OCI-LY7 (cell line): ENCODE results near the gene HS1BP3. TPM values are rescaled to one million over a fixed set of nuclear protein-coding genes. Genes with fewer than 3 reads are reported as not detected.

Experiments
- BruUV-seq: library from RNA; stranded (reverse); fragments of 400-500 nt; replicated peaks from 2 replicates; lab custom pipeline; 2021; lab: Mats Ljungman, UMichigan
- CTCF ChIA-PET: fragments of 300-600 bp; sonication (Branson Sonifier 250); formaldehyde crosslinking; loops from one replicate; lab custom pipeline; 2022; ENCODE audit warnings: antibody characterized with exemption; ENCODE audit not compliant: unreplicated experiment; lab: Charles Lee
- POLR2A ChIA-PET: fragments of 300-600 bp; sonication (Branson Sonifier 250); formaldehyde crosslinking; loops from one replicate; lab custom pipeline; 2022; ENCODE audit warnings: antibody characterized with exemption; lab: Charles Lee
- DNase-seq: peaks from one replicate; pipeline ENCODE4 v3.0.0-alpha.2; 2015; ENCODE audit warnings: low spot score
- H2AFZ ChIP-seq: fragments of 200-600 bp; sonication (generic), shearing (Covaris generic); 2 replicates; pipeline ENCODE4 v1.6.1; 2014; ENCODE audit warnings: mild to moderate bottlenecking, antibody characterized with exemption, low read length, moderate library complexity
- H3K27ac ChIP-seq: fragments of 200-600 bp; sonication (generic); 2 replicates; pipeline ENCODE4 v1.5.1; 2014; ENCODE audit warnings: mixed run types, low read depth, mild to moderate bottlenecking, moderate library complexity, low read length, inconsistent platforms; ENCODE audit not compliant: poor library complexity, severe bottlenecking
- H3K36me3 ChIP-seq: fragments of 200-600 bp; sonication (generic); 2 replicates; pipeline ENCODE4 v1.6.1; 2014; ENCODE audit warnings: mild to moderate bottlenecking, antibody characterized with exemption, low read length, moderate library complexity, mixed read lengths; ENCODE audit not compliant: insufficient read depth
- H3K4me1 ChIP-seq: fragments of 200-600 bp; sonication (generic); 2 replicates; pipeline ENCODE4 v1.5.1; 2014; ENCODE audit warnings: mild to moderate bottlenecking, low read length; ENCODE audit not compliant: insufficient read depth, poor library complexity, severe bottlenecking
- H3K4me2 ChIP-seq: fragments of 200-600 bp; sonication (generic); 2 replicates; pipeline ENCODE4 v1.6.1; 2014; ENCODE audit warnings: mild to moderate bottlenecking, low read length
- H3K4me3 ChIP-seq: fragments of 200-600 bp; sonication (generic); 2 replicates; pipeline ENCODE4 v1.5.1; 2014; ENCODE audit warnings: mild to moderate bottlenecking, low read depth, low read length; ENCODE audit not compliant: poor library complexity, severe bottlenecking
- H3K79me2 ChIP-seq: fragments of 200-600 bp; sonication (generic); 2 replicates; pipeline ENCODE4 v1.6.1; 2016; ENCODE audit warnings: low read depth, mild to moderate bottlenecking, low read length, moderate library complexity, mixed read lengths; ENCODE audit not compliant: insufficient read depth
- H3K9me2 ChIP-seq: fragments of 200-600 bp; sonication (generic); 2 replicates; pipeline ENCODE4 v1.6.1; 2016; ENCODE audit warnings: mild to moderate bottlenecking, low read length, mixed read lengths; ENCODE audit not compliant: insufficient read depth
- H3K9me3 ChIP-seq: fragments of 200-600 bp; sonication (generic); 2 replicates; pipeline ENCODE4 v1.6.1; 2014; ENCODE audit warnings: mild to moderate bottlenecking, mixed run types, low read length, mixed read lengths
- H4K20me1 ChIP-seq: fragments of 200-600 bp; sonication (generic); 2 replicates; pipeline ENCODE4 v1.6.1; 2014; ENCODE audit warnings: mild to moderate bottlenecking, antibody characterized with exemption, low read length, moderate library complexity, mixed read lengths; ENCODE audit not compliant: insufficient read depth
- CTCF ChIP-seq: fragments of 200-600 bp; sonication (generic); conservative IDR thresholded peaks from 2 replicates; pipeline ENCODE4 v1.5.1; 2014; ENCODE audit warnings: mild to moderate bottlenecking, antibody characterized with exemption, low read length, moderate library complexity, mixed read lengths
- EZH2phosphoT487 ChIP-seq: fragments of 200-600 bp; sonication (generic); IDR thresholded peaks from 2 replicates; pipeline ENCODE4 v1.6.1; 2018; ENCODE audit warnings: low read depth, borderline replicate concordance, mild to moderate bottlenecking, mixed run types, antibody characterized with exemption, low read length, moderate library complexity, mixed read lengths
- intact Hi-C: fragments of 100-400 bp; cut with micrococcal nuclease; formaldehyde crosslinking; loops from one replicate; pipeline ENCODE4 v1.10.0; 2022; ENCODE audit not compliant: unreplicated experiment
- total RNA-seq, 2 experiments: library from RNA; depleted of rRNA in 1 of 2; stranded (reverse); fragments of >200 nt in 1 of 2; shearing (Covaris generic) in 1 of 2; gene quantifications; 2 replicates each; pipeline ENCODE4 v1.2.3, GENCODE V29; 2014 to 2022

The HS1BP3 gene
- total RNA-seq, 2 experiments from 2014 or later, result 10.6 to 15.2 TPM

DNA sequence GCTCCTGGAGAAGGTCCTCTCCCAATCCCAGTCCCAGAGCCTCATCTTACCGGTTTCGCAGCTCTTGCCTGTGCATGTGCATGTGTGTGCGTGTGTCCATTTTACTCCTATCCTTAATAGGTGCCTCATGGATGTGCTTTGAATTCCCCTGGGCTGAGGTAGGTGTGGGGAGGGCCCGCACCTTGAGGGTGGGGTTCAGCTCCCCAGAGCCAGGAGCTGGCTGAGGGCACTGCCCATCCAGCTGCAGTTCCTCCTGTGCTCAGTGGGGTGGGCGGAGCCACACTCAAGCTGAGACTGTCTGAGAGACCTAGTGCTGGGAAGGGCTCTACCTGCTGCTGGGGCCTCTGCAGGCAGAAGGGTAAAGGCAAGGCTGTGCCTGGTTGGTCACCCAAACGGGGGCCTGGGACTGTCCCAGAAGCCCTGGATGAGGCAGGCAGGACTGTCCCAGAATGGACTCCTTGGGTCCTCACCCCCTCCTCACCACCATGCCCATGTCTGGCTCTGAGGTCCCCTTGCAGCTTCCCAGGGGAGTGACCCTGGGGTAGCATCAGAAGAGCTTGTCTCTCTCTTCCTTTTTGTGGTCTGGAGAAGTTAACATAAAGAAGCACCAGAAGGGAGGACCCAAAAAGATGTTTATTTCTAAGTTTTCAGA lies 24.9 kb upstream of the HS1BP3 start:
- intact Hi-C loops, result loop anchor here (1.0 to 5.0 kb wide), 4 partner anchors 15 to 286 kb away; partner anchors contain the start of gene LDAH
- no peaks in the 10 kb centered on the region for H3K9me2 ChIP-seq
- H3K4me3 ChIP-seq, result peak overlapping the region; percentile 0
- no peaks in the 10 kb centered on the region for H3K79me2 ChIP-seq
- H2AFZ ChIP-seq, result peak overlapping the region; percentile 44; the same call in 1 of the 2 replicates
- no TSS peak for BruUV-seq
- CTCF ChIA-PET, result interaction anchor here (0.7 to 3.4 kb wide), 10 partner anchors 9 to 148 kb away, joined by 3 to 21 read pairs (median 6); partner anchors contain the start of genes GDF7, HS1BP3 and LDAH
- peak; percentile 84 for DNase-seq
- H3K4me2 ChIP-seq, result peak overlapping the region; percentile 69
- no peaks in the 10 kb centered on the region for H4K20me1 ChIP-seq
- TF ChIP-seq CTCF, result no peak
- H3K9me3 ChIP-seq, result no peaks in the 10 kb centered on the region
- peak overlapping the region; percentile 86 for H3K27ac ChIP-seq
- peaks cover 38% of the 10 kb centered on the region for H3K4me1 ChIP-seq
- no peaks in the 10 kb centered on the region for H3K36me3 ChIP-seq
- POLR2A ChIA-PET, result interaction anchor here (0.6 to 5.1 kb wide), 15 partner anchors 10 to 327 kb away, joined by 3 to 30 read pairs (median 5); partner anchors contain the start of gene HS1BP3

- intact Hi-C loops, result loop anchor here (5.0 kb wide), 1 partner anchor 287 kb away; no protein-coding TSS in a partner anchor
Observed at GRCh38 chr2:20674974-20675679, 24.2 kb upstream of the HS1BP3 start.

More at GRCh38 chr2:20674974-20675679, 24.2 kb upstream of the HS1BP3 start:
- no peak for DNase-seq
- ChIA-PET POLR2A (interaction anchor here (0.6 to 5.1 kb wide), 13 partner anchors 10 to 1026 kb away, joined by 3 to 30 read pairs (median 5); partner anchors contain the start of genes HS1BP3 and LDAH), CTCF (interaction anchor here (0.8 to 3.4 kb wide), 6 partner anchors 10 to 24 kb away, joined by 3 to 21 read pairs (median 6); partner anchors contain the start of gene HS1BP3)
- H3K4me1 ChIP-seq, result peaks cover 38% of the 10 kb centered on the region
- no peak overlapping the region for H2AFZ ChIP-seq
- no peaks in the 10 kb centered on the region for H3K79me2 ChIP-seq
- TF ChIP-seq EZH2phosphoT487, result no peak
- no peak for TF ChIP-seq CTCF
- no peaks in the 10 kb centered on the region for H3K36me3 ChIP-seq
- H3K27ac ChIP-seq, result peak overlapping the region; percentile 86
- H3K9me3 ChIP-seq, result no peaks in the 10 kb centered on the region
- BruUV-seq, result no TSS peak
- H4K20me1 ChIP-seq, result no peaks in the 10 kb centered on the region
- no peak overlapping the region for H3K4me3 ChIP-seq
- H3K9me2 ChIP-seq, result no peaks in the 10 kb centered on the region
- H3K4me2 ChIP-seq, result peak overlapping the region; percentile 69; the same call in 1 of the 2 replicates
